OCI-LY7 (cell line): ENCODE measurements around the gene JAK1. TPM values are rescaled to one million over a fixed set of nuclear protein-coding genes. Genes with fewer than 3 reads are reported as not detected.

ENCODE experiments used
- BruUV-seq: library from RNA; stranded (reverse); fragments of 400-500 nt; replicated peaks from 2 replicates; lab custom pipeline; 2021; lab: Mats Ljungman, UMichigan
- CTCF ChIA-PET: fragments of 300-600 bp; sonication (Branson Sonifier 250); formaldehyde crosslinking; loops from one replicate; lab custom pipeline; 2022; ENCODE audit warnings: antibody characterized with exemption; ENCODE audit not compliant: unreplicated experiment; lab: Charles Lee
- POLR2A ChIA-PET: fragments of 300-600 bp; sonication (Branson Sonifier 250); formaldehyde crosslinking; loops from one replicate; lab custom pipeline; 2022; ENCODE audit warnings: antibody characterized with exemption; lab: Charles Lee
- DNase-seq: peaks from one replicate; pipeline ENCODE4 v3.0.0-alpha.2; 2015; ENCODE audit warnings: low spot score
- H2AFZ ChIP-seq: fragments of 200-600 bp; sonication (generic), shearing (Covaris generic); 2 replicates; pipeline ENCODE4 v1.6.1; 2014; ENCODE audit warnings: mild to moderate bottlenecking, antibody characterized with exemption, low read length, moderate library complexity
- H3K27ac ChIP-seq: fragments of 200-600 bp; sonication (generic); 2 replicates; pipeline ENCODE4 v1.5.1; 2014; ENCODE audit warnings: mixed run types, low read depth, mild to moderate bottlenecking, moderate library complexity, low read length, inconsistent platforms; ENCODE audit not compliant: poor library complexity, severe bottlenecking
- H3K36me3 ChIP-seq: fragments of 200-600 bp; sonication (generic); 2 replicates; pipeline ENCODE4 v1.6.1; 2014; ENCODE audit warnings: mild to moderate bottlenecking, antibody characterized with exemption, low read length, moderate library complexity, mixed read lengths; ENCODE audit not compliant: insufficient read depth
- H3K4me1 ChIP-seq: fragments of 200-600 bp; sonication (generic); 2 replicates; pipeline ENCODE4 v1.5.1; 2014; ENCODE audit warnings: mild to moderate bottlenecking, low read length; ENCODE audit not compliant: insufficient read depth, poor library complexity, severe bottlenecking
- H3K4me2 ChIP-seq: fragments of 200-600 bp; sonication (generic); 2 replicates; pipeline ENCODE4 v1.6.1; 2014; ENCODE audit warnings: mild to moderate bottlenecking, low read length
- H3K4me3 ChIP-seq: fragments of 200-600 bp; sonication (generic); 2 replicates; pipeline ENCODE4 v1.5.1; 2014; ENCODE audit warnings: mild to moderate bottlenecking, low read depth, low read length; ENCODE audit not compliant: poor library complexity, severe bottlenecking
- H3K79me2 ChIP-seq: fragments of 200-600 bp; sonication (generic); 2 replicates; pipeline ENCODE4 v1.6.1; 2016; ENCODE audit warnings: low read depth, mild to moderate bottlenecking, low read length, moderate library complexity, mixed read lengths; ENCODE audit not compliant: insufficient read depth
- H3K9me2 ChIP-seq: fragments of 200-600 bp; sonication (generic); 2 replicates; pipeline ENCODE4 v1.6.1; 2016; ENCODE audit warnings: mild to moderate bottlenecking, low read length, mixed read lengths; ENCODE audit not compliant: insufficient read depth
- H3K9me3 ChIP-seq: fragments of 200-600 bp; sonication (generic); 2 replicates; pipeline ENCODE4 v1.6.1; 2014; ENCODE audit warnings: mild to moderate bottlenecking, mixed run types, low read length, mixed read lengths
- H4K20me1 ChIP-seq: fragments of 200-600 bp; sonication (generic); 2 replicates; pipeline ENCODE4 v1.6.1; 2014; ENCODE audit warnings: mild to moderate bottlenecking, antibody characterized with exemption, low read length, moderate library complexity, mixed read lengths; ENCODE audit not compliant: insufficient read depth
- CTCF ChIP-seq: fragments of 200-600 bp; sonication (generic); conservative IDR thresholded peaks from 2 replicates; pipeline ENCODE4 v1.5.1; 2014; ENCODE audit warnings: mild to moderate bottlenecking, antibody characterized with exemption, low read length, moderate library complexity, mixed read lengths
- EZH2phosphoT487 ChIP-seq: fragments of 200-600 bp; sonication (generic); IDR thresholded peaks from 2 replicates; pipeline ENCODE4 v1.6.1; 2018; ENCODE audit warnings: low read depth, borderline replicate concordance, mild to moderate bottlenecking, mixed run types, antibody characterized with exemption, low read length, moderate library complexity, mixed read lengths
- intact Hi-C: fragments of 100-400 bp; cut with micrococcal nuclease; formaldehyde crosslinking; loops from one replicate; pipeline ENCODE4 v1.10.0; 2022; ENCODE audit not compliant: unreplicated experiment
- total RNA-seq, 2 experiments: library from RNA; depleted of rRNA in 1 of 2; stranded (reverse); fragments of >200 nt in 1 of 2; shearing (Covaris generic) in 1 of 2; gene quantifications; 2 replicates each; pipeline ENCODE4 v1.2.3, GENCODE V29; 2014 to 2022

The JAK1 gene
- total RNA-seq, 2 experiments from 2014 or later, result 72.6 to 86.8 TPM

GRCh38 chr1:64882574-64883255 lies 83.6 kb downstream of the JAK1 start:
- intact Hi-C loops, result no loop called here
- H3K79me2 ChIP-seq, result peaks cover 20% of the 10 kb centered on the region; the same call in 1 of the 2 replicates
- H3K4me1 ChIP-seq, result no peaks in the 10 kb centered on the region
- POLR2A ChIA-PET, result no interaction called here
- TF ChIP-seq CTCF (no peak), EZH2phosphoT487 (no peak)
- H3K27ac ChIP-seq, result no peak overlapping the region
- DNase-seq, result no peak
- CTCF ChIA-PET, result no interaction called here
- peaks cover 60% of the 10 kb centered on the region for H3K36me3 ChIP-seq
- no TSS peak for BruUV-seq
- peaks cover 7% of the 10 kb centered on the region; the same call in 1 of the 2 replicates for H4K20me1 ChIP-seq
- H2AFZ ChIP-seq, result no peak overlapping the region
- H3K9me2 ChIP-seq, result no peaks in the 10 kb centered on the region
- H3K4me2 ChIP-seq, result no peak overlapping the region
- H3K9me3 ChIP-seq, result no peaks in the 10 kb centered on the region
- H3K4me3 ChIP-seq, result no peak overlapping the region

GRCh38 chr1:64881281-64881680 lies 85.1 kb downstream of the JAK1 start:
- Histone ChIP-seq H3K4me1 (no peaks in the 10 kb centered on the region), H3K27ac (no peak overlapping the region)

More at GRCh38 chr1:64881281-64881680, 85.1 kb downstream of the JAK1 start:
- H2AFZ ChIP-seq, result no peak overlapping the region
- intact Hi-C loops, result no loop called here
- TF ChIP-seq EZH2phosphoT487, result no peak
- no peak for TF ChIP-seq CTCF
- no peaks in the 10 kb centered on the region for H3K9me3 ChIP-seq
- DNase-seq, result no peak
- H3K36me3 ChIP-seq, result peaks cover 74% of the 10 kb centered on the region
- ChIA-PET POLR2A (interaction anchor here (0.6 to 0.9 kb wide), 3 partner anchors 17 to 191 kb away, joined by 3 to 4 read pairs (median 3); no protein-coding TSS in a partner anchor), CTCF (no interaction called here)
- H3K4me3 ChIP-seq, result no peak overlapping the region
- 0 out of 2 replicates have a peak, but pooled peaks cover 6% of the 10 kb centered on the region for H3K79me2 ChIP-seq
- no peak overlapping the region for H3K4me2 ChIP-seq
- H3K9me2 ChIP-seq, result no peaks in the 10 kb centered on the region
- 0 out of 2 replicates have a peak, but pooled peaks cover 4% of the 10 kb centered on the region for H4K20me1 ChIP-seq
- BruUV-seq, result no TSS peak
